ENCODE results near the gene CCKAR. TPM values are rescaled to one million over a fixed set of nuclear protein-coding genes. Genes with fewer than 3 reads are reported as not detected.

Gene CCKAR
- total RNA-seq, 1 donor from 2014 or later, result not detected

- no peak overlapping the region for H3K4me3 ChIP-seq (ENCODE audit: low read depth, low read length)
- no peak for DNase-seq (ENCODE audit: low read depth)
These were observed 7.5 kb downstream of the CCKAR start for GRCh38 chr4:26482508-26483462.

GRCh38 chr4:26478330-26478729 lies 12.0 kb downstream of the CCKAR start:
- no peak overlapping the region for H3K4me3 ChIP-seq (ENCODE audit: low read depth, low read length)
- no peak for DNase-seq (ENCODE audit: low read depth)
- TF ChIP-seq CTCF (conservative IDR thresholded peaks at IDR 0.05; ENCODE audit: low read depth, low read length), result no peak

More at GRCh38 chr4:26482508-26483462, 7.5 kb downstream of the CCKAR start:
- no peak for TF ChIP-seq CTCF (conservative IDR thresholded peaks at IDR 0.05; ENCODE audit: low read depth, low read length)

- no peak for TF ChIP-seq CTCF (conservative IDR thresholded peaks at IDR 0.05; ENCODE audit: low read depth, low read length)
- no peak overlapping the region for H3K4me3 ChIP-seq (ENCODE audit: low read depth, low read length)
- DNase-seq (ENCODE audit: low read depth), result no peak
These were observed 13.7 kb downstream of the CCKAR start for GRCh38 chr4:26476545-26476944.

GRCh38 chr4:26475716-26476115 lies 14.6 kb downstream of the CCKAR start:
- no peak for TF ChIP-seq CTCF (conservative IDR thresholded peaks at IDR 0.05; ENCODE audit: low read depth, low read length)
- H3K4me3 ChIP-seq (ENCODE audit: low read depth, low read length), result no peak overlapping the region
- DNase-seq (ENCODE audit: low read depth), result no peak

GRCh38 chr4:26474551-26474950 lies 15.7 kb downstream of the CCKAR start:
- H3K4me3 ChIP-seq (ENCODE audit: low read depth, low read length), result no peak overlapping the region
- no peak for TF ChIP-seq CTCF (conservative IDR thresholded peaks at IDR 0.05; ENCODE audit: low read depth, low read length)
- no peak for DNase-seq (ENCODE audit: low read depth)

GRCh38 chr4:26473893-26474292 lies 16.4 kb downstream of the CCKAR start:
- H3K4me3 ChIP-seq (ENCODE audit: low read depth, low read length), result no peak overlapping the region
- TF ChIP-seq CTCF (conservative IDR thresholded peaks at IDR 0.05; ENCODE audit: low read depth, low read length), result no peak
- DNase-seq (ENCODE audit: low read depth), result no peak

GRCh38 chr4:26471890-26472289 lies 18.4 kb downstream of the CCKAR start:
- TF ChIP-seq CTCF (conservative IDR thresholded peaks at IDR 0.05; ENCODE audit: low read depth, low read length), result no peak
- no peak overlapping the region for H3K4me3 ChIP-seq (ENCODE audit: low read depth, low read length)
- no peak for DNase-seq (ENCODE audit: low read depth)

Measured in epithelial cell of proximal tubule (primary cell).